Astrocyte (in vitro differentiated cells and primary cell): Measurements from ENCODE around the gene ELP4.

Experiments
- CTCF ChIP-seq: IDR thresholded peaks from 2 replicates; pipeline ENCODE4 v1.5.1; 2011; ENCODE audit warnings: low read depth, mild to moderate bottlenecking, inconsistent platforms, low read length, moderate library complexity; ENCODE audit not compliant: insufficient read depth
- EZH2 ChIP-seq: IDR thresholded peaks from 2 replicates; pipeline ENCODE4 v1.6.1; 2012; ENCODE audit warnings: mild to moderate bottlenecking, low read length, inconsistent platforms; ENCODE audit not compliant: insufficient read depth

GRCh38 chr11:31810779-31811647 is 301.4 kb downstream of the ELP4 start, which contains the start of gene PAX6:
- TF ChIP-seq EZH2, result peak; percentile 27
- TF ChIP-seq CTCF, result no peak
